IMR-90 (cell line): ENCODE results near the gene CDNF.
A peak's percentile ranks its signal among the peaks of the same experiment; 100 is the strongest.

Source experiments
- CEBPB ChIP-seq: IDR thresholded peaks from 2 replicates; pipeline ENCODE4 v1.6.1; 2012; ENCODE audit warnings: low read depth, low read length, improper control_type of control experiment
- CTCF ChIP-seq: conservative IDR thresholded peaks from 2 replicates; pipeline ENCODE4 v1.5.1; 2012; ENCODE audit warnings: mild to moderate bottlenecking, low read depth, low read length, improper control_type of control experiment
- ELK1 ChIP-seq: fragments of 150-350 bp; IDR thresholded peaks from 2 replicates; pipeline ENCODE4 v1.6.1; 2016; ENCODE audit warnings: low read depth, mild to moderate bottlenecking, low read length, moderate library complexity, borderline replicate concordance
- FOS ChIP-seq: fragments of 150-350 bp; IDR thresholded peaks from 2 replicates; pipeline ENCODE4 v1.6.1; 2016; ENCODE audit warnings: low read depth, low read length
- MAFK ChIP-seq: IDR thresholded peaks from 2 replicates; pipeline ENCODE4 v1.6.1; 2012; ENCODE audit warnings: low read depth, low read length, improper control_type of control experiment
- MAZ ChIP-seq: IDR thresholded peaks from 2 replicates; pipeline ENCODE4 v1.6.1; 2012; ENCODE audit warnings: low read depth, mild to moderate bottlenecking, low read length, improper control_type of control experiment, moderate library complexity, borderline replicate concordance
- POLR2A ChIP-seq: IDR thresholded peaks from 2 replicates; pipeline ENCODE4 v1.6.1; 2012; ENCODE audit warnings: mild to moderate bottlenecking, low read depth, low read length
- RAD21 ChIP-seq: IDR thresholded peaks from 2 replicates; pipeline ENCODE4 v1.6.1; 2012; ENCODE audit warnings: low read length, improper control_type of control experiment
- RCOR1 ChIP-seq: IDR thresholded peaks from 2 replicates; pipeline ENCODE4 v1.6.1; 2012; ENCODE audit warnings: mild to moderate bottlenecking, low read length, improper control_type of control experiment; ENCODE audit not compliant: insufficient replicate concordance
- RFX5 ChIP-seq: IDR thresholded peaks from 2 replicates; pipeline ENCODE4 v1.8.0; 2012; ENCODE audit warnings: low read depth, mild to moderate bottlenecking, low read length, moderate library complexity
- SMC3 ChIP-seq: fragments of 150-350 bp; IDR thresholded peaks from 2 replicates; pipeline ENCODE4 v1.6.1; 2016; ENCODE audit warnings: low read depth, mild to moderate bottlenecking, antibody characterized with exemption, low read length, moderate library complexity
- USF2 ChIP-seq: fragments of 150-350 bp; IDR thresholded peaks from 2 replicates; pipeline ENCODE4 v1.6.1; 2017; ENCODE audit warnings: mild to moderate bottlenecking, antibody characterized with exemption, low read length, low read depth

GRCh38 chr10:14875941-14876340 lies 38.1 kb upstream of the CDNF start:
- TF ChIP-seq POLR2A (no peak), MAFK (no peak), MAZ (no peak), CTCF (no peak), RFX5 (no peak), ELK1 (no peak), RAD21 (no peak), USF2 (no peak), SMC3 (no peak), CEBPB (peak; percentile 48), RCOR1 (no peak), FOS (no peak)
